Activated CD8-positive, alpha-beta T cell treated with anti-CD3 and anti-CD28 coated beads for 36 hours (primary cell): ENCODE measurements around the gene DNAH3. TPM values are rescaled to one million over a fixed set of nuclear protein-coding genes. Genes with fewer than 3 reads are reported as not detected.
"Not testable (repeated sequence)": the region's sequence is repeated elsewhere in the genome, so short reads cannot be mapped to it uniquely, and the experiment has no call there.

Experiments
- ATAC-seq: fragments of 200-7000 bp; cut with Tn5 transposase; one replicate; pipeline ENCODE4 v1.10.0; 2021; ENCODE audit warnings: mild to moderate bottlenecking, moderate library complexity
- CTCF ChIA-PET: fragments of 350-600 bp; sonication (Branson Sonifier 250); formaldehyde crosslinking; loops from one replicate; lab custom pipeline; 2021; ENCODE audit warnings: antibody characterized with exemption; lab: Charles Lee
- POLR2A ChIA-PET: fragments of 350-600 bp; sonication (Branson Sonifier 250); formaldehyde crosslinking; loops from one replicate; lab custom pipeline; 2021; ENCODE audit warnings: antibody characterized with exemption; lab: Charles Lee
- DNase-seq: peaks from one replicate; pipeline ENCODE4 v3.0.0-alpha.2; 2020
- H3K27ac Mint-ChIP-seq: one replicate; pipeline ENCODE4 v1.8.0; 2021; ENCODE audit warnings: mild to moderate bottlenecking, mixed read lengths
- H3K27me3 Mint-ChIP-seq: one replicate; pipeline ENCODE4 v1.8.0; 2021; ENCODE audit warnings: mixed read lengths
- H3K36me3 Mint-ChIP-seq: one replicate; pipeline ENCODE4 v1.8.0; 2021; ENCODE audit warnings: low read depth, mixed read lengths
- H3K4me1 Mint-ChIP-seq: one replicate; pipeline ENCODE4 v1.8.0; 2021; ENCODE audit warnings: low read depth, mixed read lengths
- H3K4me3 Mint-ChIP-seq: one replicate; pipeline ENCODE4 v1.8.0; 2021; ENCODE audit warnings: mild to moderate bottlenecking, moderate library complexity, mixed read lengths
- H3K9me3 Mint-ChIP-seq: one replicate; pipeline ENCODE4 v1.8.0; 2021; ENCODE audit warnings: mixed read lengths
- intact Hi-C: fragments of 100-400 bp; cut with micrococcal nuclease; formaldehyde crosslinking; loops from one replicate; pipeline ENCODE4 v1.10.0; 2022
- total RNA-seq, 2 experiments: library from RNA; stranded (reverse); gene quantifications; one replicate each; pipeline ENCODE4 v1.2.3, GENCODE V29; 2021
- TF ChIP-seq, protein P1 (sequence below): fragments of 200-600 bp; IDR thresholded peaks from one replicate; pipeline ENCODE4 v1.8.0; 2022; ENCODE audit warnings: antibody characterized with exemption, mild to moderate bottlenecking

Gene DNAH3
- total RNA-seq, 2 experiments from 2014 or later = 0.02 TPM; not detected in 1

DNA sequence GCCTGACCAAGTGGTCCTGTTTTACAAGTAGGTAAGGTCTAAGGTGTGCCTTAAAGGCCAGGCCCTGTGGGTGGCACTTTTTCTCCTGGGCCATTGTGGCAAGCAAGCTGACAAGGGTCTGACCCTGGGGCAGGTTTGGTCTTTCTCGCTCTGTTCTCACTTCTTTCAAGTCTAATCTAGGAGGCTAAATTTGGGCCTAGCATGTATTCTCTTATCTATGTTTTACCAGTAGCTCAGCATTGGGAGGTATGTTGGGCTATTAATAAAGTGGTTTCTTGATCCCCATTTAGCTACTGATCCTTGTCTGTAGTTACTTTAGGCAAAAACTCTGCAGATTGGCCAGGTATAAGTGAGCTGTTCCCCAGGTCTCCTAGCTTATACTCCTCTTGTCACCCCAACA, 77.7 kb downstream of the DNAH3 start:
- POLR2A ChIA-PET = no interaction called here
- H3K36me3 Mint-ChIP-seq = no peaks in the 10 kb centered on the region
- no peaks in the 10 kb centered on the region for H3K9me3 Mint-ChIP-seq
- H3K4me1 Mint-ChIP-seq = no peaks in the 10 kb centered on the region
- ATAC-seq (no peak), DNase-seq (no peak)
- no peak overlapping the region for H3K4me3 Mint-ChIP-seq
- H3K27me3 Mint-ChIP-seq = no peaks in the 10 kb centered on the region
- no peak overlapping the region for H3K27ac Mint-ChIP-seq
- CTCF ChIA-PET = interaction anchor here (1.3 to 1.5 kb wide), 2 partner anchors 8 to 11 kb away, joined by 4 to 5 read pairs; no protein-coding TSS in a partner anchor
- TF ChIP-seq, protein P1, sequence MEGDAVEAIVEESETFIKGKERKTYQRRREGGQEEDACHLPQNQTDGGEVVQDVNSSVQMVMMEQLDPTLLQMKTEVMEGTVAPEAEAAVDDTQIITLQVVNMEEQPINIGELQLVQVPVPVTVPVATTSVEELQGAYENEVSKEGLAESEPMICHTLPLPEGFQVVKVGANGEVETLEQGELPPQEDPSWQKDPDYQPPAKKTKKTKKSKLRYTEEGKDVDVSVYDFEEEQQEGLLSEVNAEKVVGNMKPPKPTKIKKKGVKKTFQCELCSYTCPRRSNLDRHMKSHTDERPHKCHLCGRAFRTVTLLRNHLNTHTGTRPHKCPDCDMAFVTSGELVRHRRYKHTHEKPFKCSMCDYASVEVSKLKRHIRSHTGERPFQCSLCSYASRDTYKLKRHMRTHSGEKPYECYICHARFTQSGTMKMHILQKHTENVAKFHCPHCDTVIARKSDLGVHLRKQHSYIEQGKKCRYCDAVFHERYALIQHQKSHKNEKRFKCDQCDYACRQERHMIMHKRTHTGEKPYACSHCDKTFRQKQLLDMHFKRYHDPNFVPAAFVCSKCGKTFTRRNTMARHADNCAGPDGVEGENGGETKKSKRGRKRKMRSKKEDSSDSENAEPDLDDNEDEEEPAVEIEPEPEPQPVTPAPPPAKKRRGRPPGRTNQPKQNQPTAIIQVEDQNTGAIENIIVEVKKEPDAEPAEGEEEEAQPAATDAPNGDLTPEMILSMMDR = no peak
- intact Hi-C loops = no loop called here

DNA sequence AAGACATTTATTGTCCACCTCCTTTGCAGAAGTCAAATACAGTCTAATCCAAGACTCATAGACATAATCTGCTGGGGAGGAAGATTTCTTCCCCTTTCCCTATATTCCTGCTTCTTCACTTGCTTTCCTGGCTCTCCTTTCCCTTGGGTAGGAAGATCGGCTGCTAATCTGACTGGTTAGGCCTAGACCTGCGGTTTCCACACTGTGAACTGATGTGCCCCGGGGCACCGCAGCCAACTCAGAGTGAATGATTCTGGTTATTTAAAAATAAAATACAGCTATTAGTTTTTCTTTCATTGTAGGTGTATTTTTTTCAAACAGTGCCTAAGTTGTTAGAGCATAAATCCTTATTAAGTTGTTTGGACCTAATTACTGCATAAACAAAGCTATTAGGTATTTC, 78.9 kb downstream of the DNAH3 start:
- no peak overlapping the region for H3K4me3 Mint-ChIP-seq
- ATAC-seq = no peak
- DNase-seq = no peak
- ChIA-PET POLR2A (no interaction called here), CTCF (interaction anchor here (1.5 kb wide), 1 partner anchor 9 kb away, joined by 4 read pairs; no protein-coding TSS in a partner anchor)
- TF ChIP-seq, protein P1 = no peak
- intact Hi-C loops = no loop called here
- H3K36me3 Mint-ChIP-seq = no peaks in the 10 kb centered on the region
- no peak overlapping the region for H3K27ac Mint-ChIP-seq
- H3K9me3 Mint-ChIP-seq = no peaks in the 10 kb centered on the region
- H3K27me3 Mint-ChIP-seq = no peaks in the 10 kb centered on the region
- no peaks in the 10 kb centered on the region for H3K4me1 Mint-ChIP-seq

DNA sequence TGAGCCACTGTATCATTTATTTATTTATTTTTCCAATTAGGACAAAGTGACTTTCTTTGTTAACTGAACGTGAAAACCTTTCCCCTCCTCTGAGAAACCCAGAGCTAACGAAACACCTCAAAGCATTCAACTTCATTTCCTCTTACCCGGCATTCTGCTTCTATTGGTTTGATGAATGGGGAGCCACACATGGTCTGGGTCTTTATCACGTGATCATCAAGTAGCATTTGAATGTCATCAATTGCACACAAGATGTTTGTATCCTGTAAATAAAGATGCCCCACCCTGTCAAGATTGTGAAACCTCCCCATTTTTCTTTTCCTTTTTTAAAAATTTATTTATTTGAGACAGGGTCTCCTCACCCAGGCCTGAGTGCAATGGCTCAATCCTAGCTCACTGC, 80.1 kb downstream of the DNAH3 start:
- ChIA-PET CTCF (interaction anchor here (0.6 kb wide), 1 partner anchor 404 kb away, joined by 3 read pairs; no protein-coding TSS in a partner anchor), POLR2A (interaction anchor here (0.6 kb wide), 1 partner anchor 212 kb away, joined by 3 read pairs; no protein-coding TSS in a partner anchor)
- DNase-seq = no peak
- Mint-ChIP-seq H3K4me1 (no peaks in the 10 kb centered on the region), H3K27ac (no peak overlapping the region), H3K4me3 (no peak overlapping the region), H3K9me3 (no peaks in the 10 kb centered on the region), H3K36me3 (no peaks in the 10 kb centered on the region), H3K27me3 (no peaks in the 10 kb centered on the region)
- ATAC-seq = no peak
- intact Hi-C loops = no loop called here
- TF ChIP-seq, protein P1 = no peak

DNA sequence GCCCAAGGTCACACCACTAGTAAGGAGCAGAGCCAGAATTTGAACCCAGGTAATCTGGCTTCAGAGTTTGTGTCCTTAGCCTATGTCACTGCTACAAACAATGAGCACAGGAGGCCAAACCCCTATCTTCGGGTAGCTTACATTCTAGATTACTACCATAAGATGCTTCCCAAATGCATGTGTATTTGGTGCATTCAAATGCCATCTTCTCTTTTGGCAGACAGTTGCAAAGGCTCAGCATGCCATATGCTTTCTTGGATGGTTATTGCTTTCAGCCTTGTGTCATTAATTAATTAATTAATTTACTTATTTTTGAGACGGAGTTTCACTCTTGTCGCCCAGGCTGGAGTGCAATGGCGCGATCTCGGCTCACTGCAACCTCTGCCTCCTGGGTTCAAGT, 80.7 kb downstream of the DNAH3 start:
- ATAC-seq (no peak), DNase-seq (no peak)
- no peak overlapping the region for H3K4me3 Mint-ChIP-seq
- intact Hi-C loops = no loop called here
- H3K36me3 Mint-ChIP-seq = no peaks in the 10 kb centered on the region
- H3K4me1 Mint-ChIP-seq = no peaks in the 10 kb centered on the region
- POLR2A ChIA-PET = no interaction called here
- CTCF ChIA-PET = no interaction called here
- H3K27me3 Mint-ChIP-seq = no peaks in the 10 kb centered on the region
- TF ChIP-seq, protein P1 = no peak
- no peaks in the 10 kb centered on the region for H3K9me3 Mint-ChIP-seq
- no peak overlapping the region for H3K27ac Mint-ChIP-seq

DNA sequence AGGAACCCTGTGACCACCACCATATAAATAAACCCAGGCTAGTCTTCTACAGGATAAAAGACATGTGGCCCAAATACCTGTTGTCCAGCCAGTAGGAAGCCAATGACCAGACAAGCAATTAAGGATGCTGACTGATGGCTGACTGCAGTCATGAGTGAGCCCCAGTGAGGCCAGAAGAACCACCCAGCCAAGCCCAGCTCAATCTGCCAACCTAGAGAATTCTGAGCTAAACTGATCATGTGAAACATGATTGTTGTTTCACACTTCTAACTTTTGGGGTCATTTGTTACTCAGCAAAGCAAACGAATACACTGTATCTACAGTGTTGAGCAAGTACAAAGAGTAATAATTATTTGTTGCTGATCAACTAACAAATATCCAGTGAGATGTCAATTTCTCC, 86.4 kb downstream of the DNAH3 start:
- TF ChIP-seq, protein P1 = no peak
- H3K4me3 Mint-ChIP-seq = no peak overlapping the region
- H3K27me3 Mint-ChIP-seq = no peaks in the 10 kb centered on the region
- CTCF ChIA-PET = no interaction called here
- no peak for ATAC-seq
- DNase-seq = no peak
- POLR2A ChIA-PET = no interaction called here
- H3K4me1 Mint-ChIP-seq = no peaks in the 10 kb centered on the region
- intact Hi-C loops = no loop called here
- H3K36me3 Mint-ChIP-seq = no peaks in the 10 kb centered on the region
- no peak overlapping the region for H3K27ac Mint-ChIP-seq
- H3K9me3 Mint-ChIP-seq = no peaks in the 10 kb centered on the region

DNA sequence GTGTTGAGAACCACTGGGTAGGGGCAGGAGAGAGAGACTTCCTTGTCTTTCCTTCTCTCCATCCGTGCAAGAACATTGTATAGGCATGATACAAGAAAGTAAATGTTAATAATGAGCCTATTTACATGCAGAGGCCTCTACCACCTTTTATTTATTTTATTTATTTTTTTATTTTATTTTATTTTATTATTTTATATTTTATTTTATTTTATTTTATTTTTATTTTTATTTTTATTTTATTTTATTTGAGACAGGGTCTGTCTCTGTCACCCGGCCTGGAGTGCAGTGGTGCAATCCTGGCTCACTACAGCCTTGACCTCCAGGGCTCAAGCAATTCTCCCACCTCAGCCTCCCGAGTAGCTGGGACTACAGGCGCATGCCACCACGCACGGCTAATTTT, 87.3 kb downstream of the DNAH3 start:
- H3K4me3 Mint-ChIP-seq, H3K27ac Mint-ChIP-seq, ATAC-seq, H3K4me1 Mint-ChIP-seq, H3K36me3 Mint-ChIP-seq, H3K27me3 Mint-ChIP-seq, intact Hi-C loops, H3K9me3 Mint-ChIP-seq, DNase-seq, POLR2A ChIA-PET, CTCF ChIA-PET: not testable (repeated sequence)
